Raji (cell line): ENCODE measurements around the gene GPR63.

Experiments
- POLR2A ChIP-seq: IDR thresholded peaks from 2 replicates; pipeline ENCODE4 v1.6.1; 2011; ENCODE audit warnings: low read depth, low read length, control low read depth; ENCODE audit not compliant: insufficient read depth

GPR63 gene

GRCh38 chr6:96837081-96837971, at the start of gene GPR63:
TSS of gene GPR63 (minus strand) at chr6:96837477. CDS start at chr6:96799731, 37,746 bp downstream.
- no peak for TF ChIP-seq POLR2A

- TF ChIP-seq POLR2A: no peak
Observed at GRCh38 chr6:96886519-96886918, 49.2 kb upstream of the GPR63 start.

- no peak for TF ChIP-seq POLR2A
Observed at GRCh38 chr6:96878143-96878542, 40.9 kb upstream of the GPR63 start.

GRCh38 chr6:96876886-96877545, 39.7 kb upstream of the GPR63 start:
- TF ChIP-seq POLR2A: no peak

- no peak for TF ChIP-seq POLR2A
Observed at GRCh38 chr6:96872976-96873375, 35.7 kb upstream of the GPR63 start.

GRCh38 chr6:96865055-96865405, 27.8 kb upstream of the GPR63 start:
- TF ChIP-seq POLR2A: no peak

- TF ChIP-seq POLR2A: no peak
Observed at GRCh38 chr6:96864216-96865054, 27.2 kb upstream of the GPR63 start.

- TF ChIP-seq POLR2A: no peak
Observed at GRCh38 chr6:96862560-96862959, 25.3 kb upstream of the GPR63 start.

- TF ChIP-seq POLR2A: no peak
Observed at GRCh38 chr6:96861588-96861987, 24.3 kb upstream of the GPR63 start.

- TF ChIP-seq POLR2A: no peak
Observed at GRCh38 chr6:96856856-96857255, 19.6 kb upstream of the GPR63 start.

- no peak for TF ChIP-seq POLR2A
Observed at GRCh38 chr6:96853083-96853482, 15.8 kb upstream of the GPR63 start.

- no peak for TF ChIP-seq POLR2A
Observed at GRCh38 chr6:96852605-96853004, 15.3 kb upstream of the GPR63 start.

GRCh38 chr6:96851858-96852257, 14.6 kb upstream of the GPR63 start:
- TF ChIP-seq POLR2A: no peak

- no peak for TF ChIP-seq POLR2A
Observed at GRCh38 chr6:96849615-96850014, 12.3 kb upstream of the GPR63 start.

GRCh38 chr6:96844530-96844929, 7.3 kb upstream of the GPR63 start:
- no peak for TF ChIP-seq POLR2A
